ENCODE data around the gene DCAF4. TPM values are rescaled to one million over a fixed set of nuclear protein-coding genes. Genes with fewer than 3 reads are reported as not detected.
"Not testable (repeated sequence)": the region's sequence is repeated elsewhere in the genome, so short reads cannot be mapped to it uniquely, and the experiment has no call there.

The DCAF4 gene
- total RNA-seq, 4 donors from 2014 or later = 11.2 to 49.5 (median 27.6) TPM

- Histone ChIP-seq H3K9me3 (no peaks in the 10 kb centered on the region), H3K4me1 (no peaks in the 10 kb centered on the region), H3K36me3 (peaks cover 0 to 42% (median 0%) of the 10 kb centered on the region in 3 donors), H3K4me3 (no peak overlapping the region), H3K27me3 (no peaks in the 10 kb centered on the region), H3K27ac (no peak overlapping the region)
- no peak for DNase-seq
- no peak for TF ChIP-seq POLR2A (IDR thresholded peaks at IDR 0.05)
- TF ChIP-seq, protein P1, sequence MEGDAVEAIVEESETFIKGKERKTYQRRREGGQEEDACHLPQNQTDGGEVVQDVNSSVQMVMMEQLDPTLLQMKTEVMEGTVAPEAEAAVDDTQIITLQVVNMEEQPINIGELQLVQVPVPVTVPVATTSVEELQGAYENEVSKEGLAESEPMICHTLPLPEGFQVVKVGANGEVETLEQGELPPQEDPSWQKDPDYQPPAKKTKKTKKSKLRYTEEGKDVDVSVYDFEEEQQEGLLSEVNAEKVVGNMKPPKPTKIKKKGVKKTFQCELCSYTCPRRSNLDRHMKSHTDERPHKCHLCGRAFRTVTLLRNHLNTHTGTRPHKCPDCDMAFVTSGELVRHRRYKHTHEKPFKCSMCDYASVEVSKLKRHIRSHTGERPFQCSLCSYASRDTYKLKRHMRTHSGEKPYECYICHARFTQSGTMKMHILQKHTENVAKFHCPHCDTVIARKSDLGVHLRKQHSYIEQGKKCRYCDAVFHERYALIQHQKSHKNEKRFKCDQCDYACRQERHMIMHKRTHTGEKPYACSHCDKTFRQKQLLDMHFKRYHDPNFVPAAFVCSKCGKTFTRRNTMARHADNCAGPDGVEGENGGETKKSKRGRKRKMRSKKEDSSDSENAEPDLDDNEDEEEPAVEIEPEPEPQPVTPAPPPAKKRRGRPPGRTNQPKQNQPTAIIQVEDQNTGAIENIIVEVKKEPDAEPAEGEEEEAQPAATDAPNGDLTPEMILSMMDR (IDR thresholded peaks at IDR 0.05) = no peak
Observed at GRCh38 chr14:72957213-72957612, 30.9 kb downstream of the DCAF4 start.

- no peak overlapping the region for H3K4me3 ChIP-seq
- H3K27ac ChIP-seq = no peak overlapping the region
- TF ChIP-seq, protein P1 (IDR thresholded peaks at IDR 0.05) = no peak
- TF ChIP-seq POLR2A (IDR thresholded peaks at IDR 0.05) = no peak
- H3K36me3 ChIP-seq = peaks cover 0 to 42% (median 0%) of the 10 kb centered on the region in 3 donors
- no peaks in the 10 kb centered on the region for H3K27me3 ChIP-seq
- no peak for DNase-seq
- H3K9me3 ChIP-seq = no peaks in the 10 kb centered on the region
- H3K4me1 ChIP-seq = no peaks in the 10 kb centered on the region
Observed at GRCh38 chr14:72958548-72958947, 32.3 kb downstream of the DCAF4 start.

GRCh38 chr14:72961016-72961415, 34.8 kb downstream of the DCAF4 start:
- H3K36me3 ChIP-seq = peaks cover 0 to 35% (median 0%) of the 10 kb centered on the region in 3 donors
- not testable (repeated sequence) for H3K27ac ChIP-seq, DNase-seq

GRCh38 chr14:72961579-72962335, 35.5 kb downstream of the DCAF4 start:
- no peak overlapping the region for H3K4me3 ChIP-seq
- H3K27me3 ChIP-seq = no peaks in the 10 kb centered on the region
- no peak for DNase-seq
- H3K4me1 ChIP-seq = no peaks in the 10 kb centered on the region
- TF ChIP-seq POLR2A (IDR thresholded peaks at IDR 0.05) = no peak
- TF ChIP-seq, protein P1 (IDR thresholded peaks at IDR 0.05) = no peak
- no peak overlapping the region for H3K27ac ChIP-seq
- no peaks in the 10 kb centered on the region for H3K9me3 ChIP-seq
- peaks cover 0 to 27% (median 0%) of the 10 kb centered on the region in 3 donors for H3K36me3 ChIP-seq

More at GRCh38 chr14:72961016-72961415, 34.8 kb downstream of the DCAF4 start:
- H3K4me3 ChIP-seq, H3K4me1 ChIP-seq, H3K27me3 ChIP-seq, H3K9me3 ChIP-seq: not testable (repeated sequence)

GRCh38 chr14:72962336-72962754, 36.1 kb downstream of the DCAF4 start:
- not testable (repeated sequence) for H3K9me3 ChIP-seq, H3K4me3 ChIP-seq, H3K27me3 ChIP-seq, DNase-seq, H3K4me1 ChIP-seq, H3K27ac ChIP-seq
- H3K36me3 ChIP-seq = peaks cover 0 to 23% (median 0%) of the 10 kb centered on the region in 3 donors

DNA sequence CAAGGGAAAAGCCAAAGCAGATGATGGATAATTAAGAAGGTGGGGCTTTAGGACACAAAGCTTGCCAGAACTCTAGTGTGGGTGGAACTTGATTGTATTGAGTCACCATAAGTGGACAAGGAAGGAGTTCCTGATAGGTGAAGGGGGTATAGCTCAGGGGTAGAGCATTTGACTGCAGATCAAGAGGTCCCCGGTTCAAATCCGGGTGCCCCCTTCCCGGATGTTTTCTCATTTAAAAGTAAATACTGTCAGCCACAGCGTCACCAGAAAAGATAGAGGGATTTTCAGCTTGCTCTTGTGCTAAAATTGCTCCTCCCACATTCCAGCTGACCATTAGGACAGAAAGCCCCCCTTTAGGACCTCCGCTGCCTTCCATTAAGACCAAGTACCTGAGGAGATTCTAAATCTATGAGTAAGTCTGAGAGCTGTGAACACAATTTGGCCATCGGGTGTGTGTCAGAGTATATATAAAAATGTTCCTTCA, 36.6 kb downstream of the DCAF4 start:
- TF ChIP-seq, protein P1 (IDR thresholded peaks at IDR 0.05) = no peak
- no peak for TF ChIP-seq POLR2A (IDR thresholded peaks at IDR 0.05)
- peaks cover 0 to 22% (median 0%) of the 10 kb centered on the region in 3 donors for H3K36me3 ChIP-seq
- no peak overlapping the region for H3K27ac ChIP-seq
- no peaks in the 10 kb centered on the region for H3K9me3 ChIP-seq
- DNase-seq = no peak
- no peak overlapping the region for H3K4me3 ChIP-seq
- H3K4me1 ChIP-seq = no peaks in the 10 kb centered on the region
- H3K27me3 ChIP-seq = no peaks in the 10 kb centered on the region
